ENCODE data around the gene PHLDB2. TPM values are rescaled to one million over a fixed set of nuclear protein-coding genes. Genes with fewer than 3 reads are reported as not detected.
A peak's percentile ranks its signal among the peaks of the same experiment; 100 is the strongest.

The PHLDB2 gene
- total RNA-seq, 4 donors from 2014 or later = 89.5 to 421 (median 186) TPM

DNA sequence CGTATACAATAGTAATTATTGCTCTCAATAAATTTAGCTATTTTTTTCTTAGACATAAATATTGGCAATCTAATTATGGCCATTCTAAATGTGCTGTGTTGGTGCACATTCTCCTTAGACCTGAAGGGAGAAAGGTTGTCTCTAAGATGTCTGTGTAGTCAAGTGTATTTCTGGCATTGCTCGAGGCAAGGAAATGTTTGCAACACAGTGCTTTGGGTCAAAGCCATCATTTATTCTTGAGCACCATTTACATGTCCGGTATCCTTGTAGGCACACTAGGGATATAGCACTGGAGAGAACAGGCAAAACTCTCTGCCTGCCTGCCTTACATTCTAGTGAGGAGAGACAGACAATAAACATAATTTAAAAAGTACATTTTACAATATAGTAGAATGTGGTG, 2.6 kb upstream of the PHLDB2 start:
- no peak for ATAC-seq (ENCODE audit: low FRiP score)
- TF ChIP-seq, protein P1, sequence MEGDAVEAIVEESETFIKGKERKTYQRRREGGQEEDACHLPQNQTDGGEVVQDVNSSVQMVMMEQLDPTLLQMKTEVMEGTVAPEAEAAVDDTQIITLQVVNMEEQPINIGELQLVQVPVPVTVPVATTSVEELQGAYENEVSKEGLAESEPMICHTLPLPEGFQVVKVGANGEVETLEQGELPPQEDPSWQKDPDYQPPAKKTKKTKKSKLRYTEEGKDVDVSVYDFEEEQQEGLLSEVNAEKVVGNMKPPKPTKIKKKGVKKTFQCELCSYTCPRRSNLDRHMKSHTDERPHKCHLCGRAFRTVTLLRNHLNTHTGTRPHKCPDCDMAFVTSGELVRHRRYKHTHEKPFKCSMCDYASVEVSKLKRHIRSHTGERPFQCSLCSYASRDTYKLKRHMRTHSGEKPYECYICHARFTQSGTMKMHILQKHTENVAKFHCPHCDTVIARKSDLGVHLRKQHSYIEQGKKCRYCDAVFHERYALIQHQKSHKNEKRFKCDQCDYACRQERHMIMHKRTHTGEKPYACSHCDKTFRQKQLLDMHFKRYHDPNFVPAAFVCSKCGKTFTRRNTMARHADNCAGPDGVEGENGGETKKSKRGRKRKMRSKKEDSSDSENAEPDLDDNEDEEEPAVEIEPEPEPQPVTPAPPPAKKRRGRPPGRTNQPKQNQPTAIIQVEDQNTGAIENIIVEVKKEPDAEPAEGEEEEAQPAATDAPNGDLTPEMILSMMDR (IDR thresholded peaks at IDR 0.05) = no peak
- DNase-seq (ENCODE audit: low spot score) = no peak

DNA sequence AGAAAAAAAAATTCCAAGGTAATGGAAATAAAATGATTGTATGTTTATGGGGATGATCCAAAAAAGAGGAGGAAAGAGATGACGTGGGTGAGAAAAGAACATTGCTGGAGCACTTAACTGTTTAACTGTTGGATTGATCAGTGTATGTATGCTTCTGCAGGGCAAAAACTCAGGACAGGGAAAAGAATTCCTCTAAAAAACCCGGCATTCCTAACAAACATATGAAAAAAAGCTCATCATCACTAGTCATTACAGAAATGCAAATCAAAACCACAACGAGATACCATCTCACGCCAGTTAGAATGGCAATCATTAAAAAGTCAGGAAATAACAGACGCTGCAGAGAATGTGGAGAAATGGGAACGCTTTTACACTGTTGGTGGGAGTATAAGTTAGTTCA, 1.6 kb upstream of the PHLDB2 start:
- DNase-seq (ENCODE audit: low spot score) = no peak
- TF ChIP-seq, protein P1 (IDR thresholded peaks at IDR 0.05) = no peak
- ATAC-seq (ENCODE audit: low FRiP score) = no peak

DNA sequence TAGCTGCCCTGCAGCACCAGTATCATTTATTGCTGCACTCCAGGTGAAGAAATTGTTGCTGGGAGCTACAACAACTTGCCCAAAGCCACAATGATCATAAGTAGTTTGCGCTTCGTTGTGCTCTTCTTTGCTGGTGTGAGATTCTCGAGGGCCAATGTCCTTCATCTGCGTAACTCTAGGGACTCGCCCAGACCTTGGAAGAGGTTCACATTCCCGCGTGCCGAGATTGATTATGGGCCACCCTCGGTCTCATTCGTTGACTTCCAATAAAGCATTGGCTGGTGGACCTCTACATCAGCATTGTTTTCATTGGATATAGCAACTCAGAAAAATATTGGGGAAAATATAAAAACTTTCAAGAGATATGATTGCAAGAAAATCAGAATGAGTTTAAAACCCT, 423 bp upstream of the PHLDB2 start:
- TF ChIP-seq, protein P1 (IDR thresholded peaks at IDR 0.05) = no peak
- DNase-seq (ENCODE audit: low spot score) (no peak), ATAC-seq (ENCODE audit: low FRiP score) (no peak)

- no peak for DNase-seq (ENCODE audit: low spot score)
- peak; percentile 32 for ATAC-seq (ENCODE audit: low FRiP score)
- TF ChIP-seq, protein P1 (IDR thresholded peaks at IDR 0.05) = peak in 1 of 3 donors; percentile 28
These were observed 1.2 kb downstream of the PHLDB2 start for GRCh38 chr3:111859974-111860859.

GRCh38 chr3:111861391-111861790, 2.3 kb downstream of the PHLDB2 start:
- TF ChIP-seq, protein P1 (IDR thresholded peaks at IDR 0.05) = no peak
- ATAC-seq (ENCODE audit: low FRiP score) (no peak), DNase-seq (ENCODE audit: low spot score) (no peak)

DNA sequence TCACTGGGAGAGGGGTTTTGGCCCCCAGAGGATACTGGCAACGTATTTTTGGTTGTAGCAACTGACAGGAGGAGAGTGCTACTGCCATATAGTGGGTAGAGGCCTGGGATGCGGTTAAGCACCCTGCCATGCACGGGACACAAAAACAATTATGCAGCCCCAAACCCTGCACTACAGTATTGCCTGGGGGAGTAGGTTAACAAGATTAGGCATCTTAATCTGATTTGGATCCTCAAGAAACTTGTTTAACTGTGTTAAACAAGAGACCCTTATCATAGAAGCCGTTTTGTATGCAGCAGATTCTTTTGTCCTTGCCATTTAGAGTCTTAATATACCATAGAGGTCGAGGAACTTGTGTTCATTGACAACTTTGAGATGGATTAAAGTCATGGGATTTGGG, 3.4 kb downstream of the PHLDB2 start:
- DNase-seq (ENCODE audit: low spot score) (no peak), ATAC-seq (ENCODE audit: low FRiP score) (no peak)
- TF ChIP-seq, protein P1 (IDR thresholded peaks at IDR 0.05) = no peak

DNA sequence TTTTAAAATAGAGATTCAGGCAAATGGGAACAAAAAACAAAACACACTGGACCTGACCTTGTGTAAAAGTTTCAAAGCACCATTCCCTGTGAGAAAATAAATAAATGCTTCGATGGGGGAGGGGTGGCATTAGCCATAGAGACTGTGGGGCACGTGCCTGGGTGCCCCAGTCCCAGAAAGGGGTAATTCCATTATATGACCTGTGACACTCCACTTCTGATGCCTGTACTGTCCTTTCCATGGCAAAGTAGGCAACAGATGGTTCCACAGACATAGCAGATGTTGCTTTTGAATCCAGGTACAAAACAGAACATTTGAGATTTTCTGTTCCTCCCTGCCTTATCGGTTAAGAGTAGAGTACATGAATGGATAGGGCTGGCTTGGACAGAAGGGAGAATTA, 3.9 kb downstream of the PHLDB2 start:
- ATAC-seq (ENCODE audit: low FRiP score) (no peak), DNase-seq (ENCODE audit: low spot score) (no peak)
- TF ChIP-seq, protein P1 (IDR thresholded peaks at IDR 0.05) = no peak
